GM23338 (cell line): Measurements from ENCODE around the gene PCSK2. TPM values are rescaled to one million over a fixed set of nuclear protein-coding genes. Genes with fewer than 3 reads are reported as not detected.

Experiments used
- ATAC-seq: fragments of 200-7000 bp; cut with Tn5 transposase; 3 replicates; pipeline ENCODE4 v1.9.1; 2020
- DNase-seq: peaks from one replicate; pipeline ENCODE4 v3.0.0-alpha.2; 2015; ENCODE audit warnings: low spot score
- H2AFZ ChIP-seq: fragments of 200-600 bp; sonication (generic); 2 replicates; pipeline ENCODE4 v1.8.0; 2016; ENCODE audit warnings: antibody characterized with exemption, mild to moderate bottlenecking, moderate library complexity
- H3F3A ChIP-seq: fragments of 200-600 bp; sonication (generic); replicated peaks from 2 replicates; pipeline ENCODE4 v1.8.0; 2017; ENCODE audit warnings: antibody characterized with exemption, mixed run types, low read depth
- H3K27ac ChIP-seq: fragments of 200-600 bp; sonication (generic); 2 replicates; pipeline ENCODE4 v1.6.1; 2016; ENCODE audit warnings: low read depth
- H3K27me3 ChIP-seq: fragments of 200-600 bp; sonication (generic); 2 replicates; pipeline ENCODE4 v1.8.0; 2016; ENCODE audit warnings: mild to moderate bottlenecking, mixed run types, moderate library complexity; ENCODE audit not compliant: insufficient read depth
- H3K36me3 ChIP-seq: fragments of 200-600 bp; sonication (generic); 2 replicates; pipeline ENCODE4 v1.8.0; 2016; ENCODE audit warnings: mild to moderate bottlenecking; ENCODE audit not compliant: insufficient read depth
- H3K4me1 ChIP-seq: fragments of 200-600 bp; sonication (generic); 2 replicates; pipeline ENCODE4 v1.8.0; 2016; ENCODE audit warnings: mild to moderate bottlenecking, moderate library complexity; ENCODE audit not compliant: insufficient read depth
- H3K4me2 ChIP-seq: fragments of 200-600 bp; sonication (generic); 2 replicates; pipeline ENCODE4 v1.7.1; 2017; ENCODE audit warnings: mixed run types
- H3K4me3 ChIP-seq: fragments of 200-600 bp; sonication (generic); 2 replicates; pipeline ENCODE4 v1.6.1; 2016; ENCODE audit warnings: mixed run types
- H3K79me2 ChIP-seq: fragments of 200-600 bp; sonication (generic); replicated peaks from 2 replicates; pipeline ENCODE4 v1.8.0; 2017; ENCODE audit warnings: mild to moderate bottlenecking; ENCODE audit not compliant: insufficient read depth
- H3K9me2 ChIP-seq: fragments of 200-600 bp; sonication (generic); 2 replicates; pipeline ENCODE4 v1.8.0; 2017; ENCODE audit not compliant: insufficient read depth
- H4K20me1 ChIP-seq: fragments of 200-600 bp; sonication (generic); replicated peaks from 2 replicates; pipeline ENCODE4 v1.8.0; 2017; ENCODE audit warnings: mild to moderate bottlenecking; ENCODE audit not compliant: insufficient read depth
- H3K27ac Mint-ChIP-seq: 2 replicates; pipeline ENCODE4 v1.8.0; 2020; ENCODE audit warnings: inconsistent platforms, mild to moderate bottlenecking, moderate library complexity, mixed read lengths
- H3K27me3 Mint-ChIP-seq: 3 replicates; pipeline ENCODE4 v1.8.0; 2022; ENCODE audit warnings: low read depth, mild to moderate bottlenecking, moderate library complexity, mixed read lengths, inconsistent platforms; ENCODE audit not compliant: insufficient read depth, poor library complexity
- H3K36me3 Mint-ChIP-seq: 3 replicates; pipeline ENCODE4 v1.8.0; 2021; ENCODE audit warnings: low read depth, mild to moderate bottlenecking, inconsistent platforms, moderate library complexity, mixed read lengths
- H3K4me1 Mint-ChIP-seq: 3 replicates; pipeline ENCODE4 v1.8.0; 2020; ENCODE audit warnings: mild to moderate bottlenecking, inconsistent platforms, mixed read lengths
- H3K4me3 Mint-ChIP-seq: 3 replicates; pipeline ENCODE4 v1.8.0; 2021; ENCODE audit warnings: moderate library complexity, mild to moderate bottlenecking, inconsistent platforms, mixed read lengths
- H3K9me3 Mint-ChIP-seq: 3 replicates; pipeline ENCODE4 v1.8.0; 2020; ENCODE audit warnings: moderate library complexity, mild to moderate bottlenecking, inconsistent platforms, mixed read lengths
- CREB1 ChIP-seq: fragments of 250-450 bp; sonication (Bioruptor Pico); IDR thresholded peaks from 2 replicates; pipeline ENCODE4 v1.5.0; 2020; ENCODE audit warnings: low read depth, mild to moderate bottlenecking, moderate library complexity
- CTCF ChIP-seq, 2 experiments: fragments of 200-600 bp in 1 of 2; sonication (generic) in 1 of 2; conservative IDR thresholded peaks; 2 replicates each; pipeline versions ENCODE4 v1.5.1 to v1.6.1; 2016 to 2017; ENCODE audit warnings: antibody characterized with exemption in 2 of 2, low read depth in 2 of 2, mild to moderate bottlenecking in 2 of 2, moderate library complexity in 1 of 2
- EZH2 ChIP-seq: fragments of 200-600 bp; sonication (generic); IDR thresholded peaks from one replicate; pipeline ENCODE4 v1.8.0; 2017; ENCODE audit warnings: antibody characterized with exemption, mild to moderate bottlenecking, low read depth; ENCODE audit not compliant: unreplicated experiment
- EZH2phosphoT487 ChIP-seq: fragments of 200-600 bp; sonication (generic); IDR thresholded peaks from one replicate; pipeline ENCODE4 v1.8.1; 2018; ENCODE audit warnings: antibody characterized with exemption; ENCODE audit not compliant: unreplicated experiment
- JUNB ChIP-seq: IDR thresholded peaks from one replicate; pipeline ENCODE4 v1.6.1; 2016; ENCODE audit warnings: antibody characterized with exemption; ENCODE audit not compliant: unreplicated experiment
- NANOG ChIP-seq: IDR thresholded peaks from 2 replicates; pipeline ENCODE4 v1.6.1; 2016; ENCODE audit warnings: antibody characterized with exemption, borderline replicate concordance
- POLR2AphosphoS5 ChIP-seq: IDR thresholded peaks from 2 replicates; pipeline ENCODE4 v1.6.1; 2016; ENCODE audit warnings: antibody characterized with exemption, low read depth
- REST ChIP-seq: IDR thresholded peaks from one replicate; pipeline ENCODE4 v1.6.1; 2018; ENCODE audit warnings: antibody characterized with exemption; ENCODE audit not compliant: unreplicated experiment
- STAT1 ChIP-seq: IDR thresholded peaks from one replicate; pipeline ENCODE4 v1.6.1; 2016; ENCODE audit warnings: antibody characterized with exemption; ENCODE audit not compliant: unreplicated experiment
- ZNF114 ChIP-seq: fragments of 250-450 bp; sonication (Bioruptor Pico); IDR thresholded peaks from 2 replicates; pipeline ENCODE4 v1.5.0; 2020; ENCODE audit warnings: mild to moderate bottlenecking, moderate library complexity
- ZNF331 ChIP-seq: fragments of 250-450 bp; sonication (Bioruptor Pico); IDR thresholded peaks from 2 replicates; pipeline ENCODE4 v1.5.0; 2020; ENCODE audit warnings: low read depth, mild to moderate bottlenecking, moderate library complexity
- ZNF462 ChIP-seq: fragments of 250-450 bp; sonication (Bioruptor Pico); IDR thresholded peaks from 2 replicates; pipeline ENCODE4 v1.5.0; 2020; ENCODE audit warnings: mild to moderate bottlenecking, moderate library complexity
- polyA plus RNA-seq: library from polyadenylated mRNA; unstranded; fragments of >200 nt; fragmentation: Nextera tagmentation; extraction: Ambion mirVana; gene quantifications from 2 replicates; pipeline ENCODE4 v1.2.1, GENCODE V29; 2016
- total RNA-seq: library from RNA; depleted of rRNA; stranded (reverse); fragments of >200 nt; shearing (Covaris generic); gene quantifications from 2 replicates; pipeline ENCODE4 v1.2.3, GENCODE V29; 2014
- TF ChIP-seq, protein P1 (sequence below): IDR thresholded peaks from 2 replicates; pipeline ENCODE4 v1.6.1; 2016; ENCODE audit warnings: antibody characterized with exemption

Gene PCSK2
- total and polyA plus RNA-seq, 2 experiments from 2014 or later, result 0.37 to 1.1 TPM

- Mint-ChIP-seq H3K36me3 (peaks cover 3% of the 10 kb centered on the region; the same call in 1 of the 3 replicates), H3K9me3 (no peaks in the 10 kb centered on the region), H3K4me1 (peaks cover 11% of the 10 kb centered on the region), H3K27me3 (peaks cover 7% of the 10 kb centered on the region), H3K4me3 (no peak overlapping the region), H3K27ac (no peak overlapping the region)
- Histone ChIP-seq H3K27ac (no peak overlapping the region), H3K4me3 (no peak overlapping the region), H3K79me2 (no peaks in the 10 kb centered on the region), H3K36me3 (no peaks in the 10 kb centered on the region), H3F3A (no peaks in the 10 kb centered on the region), H3K4me2 (no peak overlapping the region), H4K20me1 (no peaks in the 10 kb centered on the region), H3K9me2 (no peaks in the 10 kb centered on the region), H3K27me3 (no peaks in the 10 kb centered on the region), H2AFZ (no peak overlapping the region), H3K4me1 (no peaks in the 10 kb centered on the region)
- TF ChIP-seq ZNF114 (CRISPR knock-in tag) (no peak), ZNF462 (CRISPR knock-in tag) (no peak), STAT1 (no peak), CREB1 (CRISPR knock-in tag) (no peak), CTCF (conservative IDR thresholded peaks at IDR 0.05; ENCODE audit: low read depth in 2 of 2) (no peak), POLR2AphosphoS5 (no peak), REST (no peak), EZH2phosphoT487 (no peak), NANOG (no peak), ZNF331 (no peak), JUNB (no peak), EZH2 (no peak)
- TF ChIP-seq, protein P1, sequence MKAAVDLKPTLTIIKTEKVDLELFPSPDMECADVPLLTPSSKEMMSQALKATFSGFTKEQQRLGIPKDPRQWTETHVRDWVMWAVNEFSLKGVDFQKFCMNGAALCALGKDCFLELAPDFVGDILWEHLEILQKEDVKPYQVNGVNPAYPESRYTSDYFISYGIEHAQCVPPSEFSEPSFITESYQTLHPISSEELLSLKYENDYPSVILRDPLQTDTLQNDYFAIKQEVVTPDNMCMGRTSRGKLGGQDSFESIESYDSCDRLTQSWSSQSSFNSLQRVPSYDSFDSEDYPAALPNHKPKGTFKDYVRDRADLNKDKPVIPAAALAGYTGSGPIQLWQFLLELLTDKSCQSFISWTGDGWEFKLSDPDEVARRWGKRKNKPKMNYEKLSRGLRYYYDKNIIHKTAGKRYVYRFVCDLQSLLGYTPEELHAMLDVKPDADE, result no peak
- DNase-seq (no peak), ATAC-seq (no peak)
Measured at GRCh38 chr20:17497821-17498580, 271.2 kb downstream of the PCSK2 start.
